NCI-H345 treated with DMSO at 0.1 percent for 48 hours (cell line): Measurements from ENCODE around the gene CYTL1.

ENCODE experiments used
- DNase-seq: peaks from one replicate; lab custom pipeline; 2025; ENCODE audit not compliant: unreplicated experiment; lab: John Stamatoyannopoulos, UW

The CYTL1 gene

GRCh38 chr4:4971796-4972195, 47.5 kb downstream of the CYTL1 start:
- no peak for DNase-seq

DNA sequence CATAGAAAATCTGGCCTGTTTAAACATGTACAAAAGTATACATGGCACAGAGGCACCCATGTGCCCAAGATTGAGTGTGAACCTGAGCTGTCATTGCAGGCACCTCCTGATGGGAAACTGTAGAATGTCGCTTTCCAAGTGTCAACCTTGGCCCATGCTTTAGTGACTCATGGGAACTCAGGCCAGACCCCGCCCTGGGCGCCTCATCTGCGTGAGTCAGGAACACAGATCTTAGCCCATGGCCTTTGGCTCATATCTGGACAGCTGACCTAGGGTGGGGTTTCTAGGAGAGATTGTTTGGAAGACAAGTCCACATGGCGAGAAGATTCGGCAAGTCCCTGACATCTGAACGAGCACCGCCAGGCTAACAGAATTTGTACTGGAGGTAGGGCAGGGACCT, 50.0 kb downstream of the CYTL1 start:
- no peak for DNase-seq

GRCh38 chr4:4968161-4968725, 51.0 kb downstream of the CYTL1 start:
- no peak for DNase-seq
